ENCODE results near the gene DNMT3A.

DNA sequence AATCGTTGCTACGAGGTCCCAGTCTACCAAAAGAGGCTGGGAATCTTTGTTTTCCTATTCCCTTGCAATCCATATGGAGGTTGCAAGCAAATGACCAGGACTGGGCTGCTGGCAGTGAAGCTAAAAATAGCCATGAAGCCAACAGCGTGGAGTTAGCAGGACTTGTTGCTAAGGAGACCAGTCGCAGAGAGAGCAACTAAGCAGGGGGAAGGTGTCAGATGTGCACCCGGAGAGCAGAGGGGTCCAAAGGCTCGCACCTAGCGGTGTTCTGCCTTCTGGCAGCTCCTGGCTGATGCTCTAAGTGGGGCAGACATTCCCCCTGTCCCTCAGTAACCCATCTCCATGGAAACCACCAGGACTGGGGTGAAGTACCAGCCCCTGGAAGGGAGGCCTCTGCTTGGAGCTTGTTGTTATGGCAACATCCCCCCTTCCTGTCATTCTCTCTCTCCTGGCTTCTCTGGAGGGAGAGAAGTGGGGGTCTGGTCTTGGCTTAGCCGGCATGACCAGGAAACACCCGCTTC is 84.6 kb downstream of the DNMT3A start:
- TF ChIP-seq EP300 (IDR thresholded peaks at IDR 0.05) = no peak
- TF ChIP-seq CTCF (IDR thresholded peaks at IDR 0.05) = no peak
